ENCODE data around the gene GPBAR1. TPM values are rescaled to one million over a fixed set of nuclear protein-coding genes. Genes with fewer than 3 reads are reported as not detected.
A peak's percentile ranks its signal among the peaks of the same experiment; 100 is the strongest.

Gene GPBAR1
- total and polyA plus RNA-seq, 2 of the 8 experiments (the other 6 are each of a cell fraction or from before 2014, with no cell fraction given) = 0.32 to 0.59 TPM

- no peak for FAIRE-seq
- H3K4me2 ChIP-seq (ENCODE audit: insufficient read depth in 1 of 2, low read depth in 2 of 2, low read length in 2 of 2) = no peak overlapping the region
- CTCF ChIA-PET (ENCODE audit: partially characterized antibody) = interaction anchor here (0.7 to 3.1 kb wide), 11 partner anchors 10 to 445 kb away, joined by 3 to 25 read pairs (median 5); partner anchors contain the start of genes ARPC2 and GPBAR1
Measured at GRCh38 chr2:218230882-218231281, 29.9 kb upstream of the GPBAR1 start.

More at GRCh38 chr2:218230882-218231281, 29.9 kb upstream of the GPBAR1 start:
- H2AFZ ChIP-seq (ENCODE audit: low read length) = no peak overlapping the region
- no peak overlapping the region for H3K4me3 ChIP-seq (ENCODE audit: extremely low read depth in 1 of 4, insufficient read depth in 2 of 4, low read depth in 3 of 4, low read length in 4 of 4)
- no peak overlapping the region for H3K4ac ChIP-seq (replicated peaks; ENCODE audit: insufficient read length, low read depth, low read length)
- no peak overlapping the region for H3K23ac ChIP-seq (ENCODE audit: insufficient read length)
- no peaks in the 10 kb centered on the region for H3K4me1 ChIP-seq (replicated peaks in 1 of 4; ENCODE audit: control insufficient read depth in 3 of 4, insufficient read depth in 4 of 4, low read length in 3 of 4)
- no peak overlapping the region for H2BK5ac ChIP-seq (ENCODE audit: low read depth, low read length)
- no peak overlapping the region for H3K9ac ChIP-seq (replicated peaks in 1 of 4; ENCODE audit: extremely low read depth in 1 of 4, low read depth in 3 of 4, low read length in 3 of 4)
- 94% methylated on average over 1 of the region's 1 CpG; no CpG with 5 or more reads in 1 of the 2 experiments for WGBS, 2 experiments (ENCODE audit: extremely low coverage in 1 of 2, insufficient coverage in 1 of 2, insufficient read length in 1 of 2, insufficient replicate concordance in 2 of 2, low coverage in 1 of 2, low lambda C conversion rate in 2 of 2, missing lambda C conversion rate in 1 of 2)
- H2BK20ac ChIP-seq (ENCODE audit: low read length) = no peak overlapping the region
- POLR2A ChIA-PET (ENCODE audit: partially characterized antibody) = interaction anchor here (0.6 to 1.1 kb wide), 5 partner anchors 9 to 141 kb away, joined by 3 to 4 read pairs (median 4); no protein-coding TSS in a partner anchor
- H4K5ac ChIP-seq (ENCODE audit: insufficient read length, low read depth, low read length) = no peak overlapping the region
- no peak overlapping the region for H3K14ac ChIP-seq (ENCODE audit: insufficient read length)
- no peaks in the 10 kb centered on the region for H3K9me3 ChIP-seq (ENCODE audit: insufficient read depth in 2 of 2, low read depth in 1 of 2, low read length in 1 of 2)
- no peak for TF ChIP-seq SP2 (IDR thresholded peaks at IDR 0.05; ENCODE audit: low read length)
- no peak for TF ChIP-seq RFX5 (IDR thresholded peaks at IDR 0.05; ENCODE audit: borderline replicate concordance, low read depth, low read length)
- TF ChIP-seq CTCF (IDR thresholded peaks at IDR 0.05; ENCODE audit: control extremely low read depth in 1 of 3, insufficient read depth in 1 of 3, low read depth in 1 of 3, low read length in 3 of 3) = peak in 1 of 3 experiments; percentile 17; a peak in 1 of 4 replicates
- no peak for TF ChIP-seq SP1 (IDR thresholded peaks at IDR 0.05; ENCODE audit: low read depth, low read length)
- no peak for TF ChIP-seq BRCA1 (IDR thresholded peaks at IDR 0.05; ENCODE audit: low read depth, low read length)
- TF ChIP-seq CHD1 (IDR thresholded peaks at IDR 0.05; ENCODE audit: low read depth, low read length) = no peak
- TF ChIP-seq PHF8 (conservative IDR thresholded peaks at IDR 0.05; ENCODE audit: low read depth, low read length) = no peak
- TF ChIP-seq CEBPB (IDR thresholded peaks at IDR 0.05; ENCODE audit: low read depth, low read length) = no peak
- no peak for TF ChIP-seq CBX5 (IDR thresholded peaks at IDR 0.05; ENCODE audit: low read depth, low read length)
- no peaks in the 10 kb centered on the region for H3K79me2 ChIP-seq (ENCODE audit: control insufficient read depth in 1 of 2, insufficient read depth in 2 of 2, low read length in 2 of 2)
- no peak for DNase-seq (ENCODE audit: low read depth in 1 of 2, low spot score in 2 of 2)
- no peak overlapping the region for H3K56ac ChIP-seq (replicated peaks; ENCODE audit: insufficient read length, low read depth, low read length)
- H2BK120ac ChIP-seq (replicated peaks; ENCODE audit: low read depth, low read length) = no peak overlapping the region
- H4K8ac ChIP-seq (ENCODE audit: extremely low read depth, insufficient read depth, low read length) = no peak overlapping the region
- H2BK15ac ChIP-seq (ENCODE audit: low read length) = no peak overlapping the region
- H4K91ac ChIP-seq (replicated peaks; ENCODE audit: insufficient read length, low read length) = no peak overlapping the region
- peaks cover 23 to 81% (median 58%) of the 10 kb centered on the region in 4 experiments for H3K36me3 ChIP-seq (ENCODE audit: control insufficient read depth in 2 of 4, insufficient read depth in 4 of 4, low read length in 3 of 4)
- no peak overlapping the region for H2BK12ac ChIP-seq (ENCODE audit: low read depth, low read length)
- H3K27me3 ChIP-seq (replicated peaks in 1 of 4; ENCODE audit: control insufficient read depth in 3 of 4, extremely low read depth in 1 of 4, insufficient read depth in 3 of 4, low read length in 3 of 4) = no peaks in the 10 kb centered on the region
- H3K79me1 ChIP-seq (ENCODE audit: low read depth, low read length) = no peaks in the 10 kb centered on the region
- no peak overlapping the region for H3K27ac ChIP-seq (ENCODE audit: low read depth, low read length)
- H2AK5ac ChIP-seq (ENCODE audit: low read depth, low read length) = no peak overlapping the region
- H4K20me1 ChIP-seq (replicated peaks in 1 of 2; ENCODE audit: control insufficient read depth in 1 of 2, insufficient read depth in 2 of 2, low read length in 2 of 2) = no peaks in the 10 kb centered on the region
- no peak overlapping the region for H3K18ac ChIP-seq (ENCODE audit: extremely low read depth, low read length)
- no peaks in the 10 kb centered on the region for H3K23me2 ChIP-seq (ENCODE audit: low read depth, low read length)
